Lung (tissue), 12 donors: ENCODE results near the gene RHOC. TPM values are rescaled to one million over a fixed set of nuclear protein-coding genes. Genes with fewer than 3 reads are reported as not detected.
"Not testable (repeated sequence)": the region's sequence is repeated elsewhere in the genome, so short reads cannot be mapped to it uniquely, and the experiment has no call there.

Experiments used
- ATAC-seq: fragments of 200-7000 bp; cut with Tn5 transposase; one replicate; pipeline ENCODE4 v1.9.1; 2020; ENCODE audit warnings: moderate number of reproducible peaks; ENCODE audit not compliant: insufficient read depth, low FRiP score
- DNase-seq, 3 donors: peaks; one replicate each; pipeline ENCODE4 v3.0.0-alpha.2; 2013 to 2017
- H3K27ac ChIP-seq, 2 donors: one replicate each; pipeline ENCODE4 v1.5.1; 2013; ENCODE audit warnings: mild to moderate bottlenecking in 2 of 2, moderate library complexity in 2 of 2, control low read depth in 1 of 2, inconsistent platforms in 1 of 2, low read depth in 1 of 2, low read length in 1 of 2
- H3K27me3 ChIP-seq, 3 donors: one replicate each; pipeline ENCODE4 v1.5.1; 2013; ENCODE audit warnings: low read length in 2 of 3; ENCODE audit not compliant: control insufficient read depth in 3 of 3, insufficient read depth in 3 of 3
- H3K36me3 ChIP-seq, 4 donors: one replicate each; pipeline ENCODE4 v1.5.1; 2013; ENCODE audit warnings: low read length in 4 of 4, mild to moderate bottlenecking in 1 of 4, moderate library complexity in 1 of 4; ENCODE audit not compliant: control insufficient read depth in 4 of 4, insufficient read depth in 4 of 4
- H3K4me1 ChIP-seq, 5 donors: one replicate each; pipeline ENCODE4 v1.5.1; 2013; ENCODE audit warnings: low read length in 5 of 5, mild to moderate bottlenecking in 2 of 5, moderate library complexity in 1 of 5; ENCODE audit not compliant: control insufficient read depth in 5 of 5, insufficient read depth in 5 of 5
- H3K4me3 ChIP-seq: one replicate; pipeline ENCODE4 v1.5.1; 2013; ENCODE audit warnings: mild to moderate bottlenecking, control low read depth, moderate library complexity
- H3K9ac ChIP-seq, 2 donors: one replicate each; pipeline ENCODE4 v1.5.1; 2013; ENCODE audit warnings: low read length in 2 of 2, control low read depth in 1 of 2; ENCODE audit not compliant: insufficient read depth in 1 of 2
- H3K9me3 ChIP-seq, 4 donors: one replicate each; pipeline ENCODE4 v1.5.1; 2013; ENCODE audit warnings: low read length in 3 of 4, mild to moderate bottlenecking in 1 of 4, moderate library complexity in 1 of 4; ENCODE audit not compliant: control insufficient read depth in 4 of 4, insufficient read depth in 3 of 4
- WGBS, 2 donors: extraction: QIAGEN DNeasy Blood & Tissue Kit; methylation state at CpG; one replicate each; pipeline ENCODE4 v1.1.7; 2013; 5-methylcytosine and 5-hydroxymethylcytosine counted together
- polyA plus RNA-seq, 2 donors: library from polyadenylated mRNA; stranded (reverse); fragments of 200-250 nt; gene quantifications; one replicate each; pipeline ENCODE4 v1.2.1, GENCODE V29; 2013
- total RNA-seq, 2 donors: library from RNA; depleted of rRNA in 1 of 2; stranded (reverse); fragments of >200 nt in 1 of 2; gene quantifications; one replicate each; pipeline ENCODE4 v1.2.1, GENCODE V29; 2014 to 2021
- TF ChIP-seq, protein P1 (sequence below): IDR thresholded peaks from 2 replicates; pipeline ENCODE4 v1.5.1; 2012; ENCODE audit warnings: mild to moderate bottlenecking; ENCODE audit errors: control extremely low read depth, extremely low read depth
- donor health status: control.
- donor health status: control.
- donor health status: Bipolar disorder and iron deficiency.
- donor health status: healthy.
- donor health status: DM: yes; HTN: yes; CAD: no.

RHOC gene
- total and polyA plus RNA-seq, 4 donors: 125 to 243 (median 190) TPM

DNA sequence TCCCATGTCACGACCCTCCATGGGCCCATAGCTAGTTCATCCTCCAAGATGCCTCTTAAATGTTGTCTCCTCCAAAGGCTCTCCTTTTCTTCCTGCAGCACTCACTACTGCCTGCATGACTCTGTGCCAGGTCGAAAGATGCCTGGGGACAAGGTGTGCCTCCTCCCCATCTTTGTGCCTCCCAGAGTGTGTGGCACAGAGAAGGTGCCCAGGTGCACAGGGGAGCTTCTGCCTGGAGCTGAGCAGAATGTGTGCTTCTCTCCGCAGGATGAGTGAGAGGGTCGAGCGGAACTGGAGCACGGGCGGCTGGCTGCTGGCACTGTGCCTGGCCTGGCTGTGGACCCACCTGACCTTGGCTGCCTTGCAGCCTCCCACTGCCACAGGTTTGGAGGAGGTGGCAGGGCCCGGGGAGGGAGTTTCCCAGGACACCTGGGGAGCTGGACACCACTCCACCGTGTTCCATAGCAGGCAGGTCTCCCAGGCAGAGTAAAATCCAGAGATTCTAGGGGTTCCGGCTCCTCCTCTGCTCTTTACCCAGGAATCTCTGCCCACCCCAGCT, 15.1 kb upstream of the RHOC start:
- DNase-seq: no peak
- H3K4me1 ChIP-seq: peaks cover 0 to 16% (median 0%) of the 10 kb centered on the region in 5 donors
- no peaks in the 10 kb centered on the region for H3K9me3 ChIP-seq
- H3K27ac ChIP-seq: no peak overlapping the region
- ATAC-seq: no peak
- H3K27me3 ChIP-seq: peaks cover 0 to 5% (median 0%) of the 10 kb centered on the region in 3 donors
- no peak overlapping the region for H3K4me3 ChIP-seq
- TF ChIP-seq, protein P1, sequence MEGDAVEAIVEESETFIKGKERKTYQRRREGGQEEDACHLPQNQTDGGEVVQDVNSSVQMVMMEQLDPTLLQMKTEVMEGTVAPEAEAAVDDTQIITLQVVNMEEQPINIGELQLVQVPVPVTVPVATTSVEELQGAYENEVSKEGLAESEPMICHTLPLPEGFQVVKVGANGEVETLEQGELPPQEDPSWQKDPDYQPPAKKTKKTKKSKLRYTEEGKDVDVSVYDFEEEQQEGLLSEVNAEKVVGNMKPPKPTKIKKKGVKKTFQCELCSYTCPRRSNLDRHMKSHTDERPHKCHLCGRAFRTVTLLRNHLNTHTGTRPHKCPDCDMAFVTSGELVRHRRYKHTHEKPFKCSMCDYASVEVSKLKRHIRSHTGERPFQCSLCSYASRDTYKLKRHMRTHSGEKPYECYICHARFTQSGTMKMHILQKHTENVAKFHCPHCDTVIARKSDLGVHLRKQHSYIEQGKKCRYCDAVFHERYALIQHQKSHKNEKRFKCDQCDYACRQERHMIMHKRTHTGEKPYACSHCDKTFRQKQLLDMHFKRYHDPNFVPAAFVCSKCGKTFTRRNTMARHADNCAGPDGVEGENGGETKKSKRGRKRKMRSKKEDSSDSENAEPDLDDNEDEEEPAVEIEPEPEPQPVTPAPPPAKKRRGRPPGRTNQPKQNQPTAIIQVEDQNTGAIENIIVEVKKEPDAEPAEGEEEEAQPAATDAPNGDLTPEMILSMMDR: no peak
- no peaks in the 10 kb centered on the region for H3K36me3 ChIP-seq
- WGBS, 2 donors: 64 to 83% methylated on average over 10 of the region's 10 CpGs
- no peak overlapping the region for H3K9ac ChIP-seq

DNA sequence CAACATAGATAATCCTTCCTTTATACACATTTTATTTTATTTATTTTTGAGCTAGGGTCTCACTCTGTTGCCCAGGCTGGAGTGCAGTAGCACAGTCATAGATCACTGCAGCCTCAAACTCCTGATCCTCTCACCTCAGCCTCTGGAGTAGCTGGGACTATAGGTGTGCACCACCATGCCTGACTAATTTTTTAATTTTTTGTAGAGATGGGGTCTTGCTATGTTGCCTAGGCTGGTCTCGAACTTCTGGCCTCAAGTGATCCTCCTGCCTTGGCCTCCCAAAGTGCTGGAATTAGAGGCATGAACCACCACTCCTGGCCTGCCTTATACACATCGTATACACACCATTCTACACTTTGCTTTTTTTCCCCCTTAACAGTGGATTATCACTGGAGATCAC, 14.4 kb upstream of the RHOC start:
- not testable (repeated sequence) for ATAC-seq, DNase-seq, H3K27ac ChIP-seq, H3K9me3 ChIP-seq, H3K36me3 ChIP-seq, H3K27me3 ChIP-seq, H3K9ac ChIP-seq, H3K4me3 ChIP-seq
- H3K4me1 ChIP-seq: peaks cover 0 to 16% (median 0%) of the 10 kb centered on the region in 5 donors
- 90 to 92% methylated on average over 2 of the region's 2 CpGs for WGBS, 2 donors

DNA sequence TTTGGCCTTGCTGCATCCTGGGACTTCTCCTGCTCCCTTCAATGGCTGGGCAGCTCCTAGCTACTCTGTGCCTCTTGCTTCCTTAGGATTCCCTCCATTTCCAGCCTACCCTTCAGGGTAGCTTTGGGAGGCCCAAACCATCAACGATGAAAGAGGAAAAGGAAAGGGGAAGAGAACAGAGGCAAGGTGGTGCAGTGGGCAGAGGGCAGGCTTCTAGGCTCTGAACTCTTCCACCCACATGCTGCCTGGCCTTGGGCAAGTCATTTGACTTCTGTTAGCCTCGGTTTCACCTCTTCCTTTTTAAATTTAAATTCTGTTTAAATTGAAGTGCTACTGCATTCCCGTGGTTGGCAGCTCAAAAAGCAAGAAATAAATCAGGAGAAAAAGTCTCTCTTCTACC, 13.9 kb upstream of the RHOC start:
- Histone ChIP-seq H3K27ac (no peak overlapping the region), H3K9ac (no peak overlapping the region), H3K9me3 (no peaks in the 10 kb centered on the region), H3K27me3 (peaks cover 0 to 5% (median 0%) of the 10 kb centered on the region in 3 donors), H3K4me3 (no peak overlapping the region), H3K36me3 (no peaks in the 10 kb centered on the region), H3K4me1 (peaks cover 0 to 20% (median 0%) of the 10 kb centered on the region in 5 donors)
- DNase-seq (no peak), ATAC-seq (no peak)
- 49 to 58% methylated on average over 3 of the region's 3 CpGs for WGBS, 2 donors
- TF ChIP-seq, protein P1: no peak

DNA sequence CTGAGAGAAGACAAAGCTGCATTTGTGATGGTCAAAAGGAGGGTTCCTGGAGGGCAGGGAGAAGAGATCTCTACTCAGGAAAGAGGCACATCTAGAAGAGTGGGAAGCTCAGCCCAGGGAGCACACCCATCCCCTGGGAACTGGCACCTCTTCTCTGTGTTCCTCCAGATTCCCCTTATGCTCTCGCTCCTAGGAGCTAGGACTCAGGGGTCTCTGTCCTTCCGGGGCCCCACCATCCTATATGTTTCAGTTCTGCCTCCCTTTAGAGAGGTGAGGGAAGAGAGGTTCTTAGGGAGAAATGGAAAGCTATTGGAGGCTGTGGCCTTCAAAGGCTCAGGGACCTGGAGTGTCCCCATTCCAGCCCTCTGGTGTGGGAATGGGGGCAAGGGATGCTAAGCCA, 12.8 kb upstream of the RHOC start:
- Histone ChIP-seq H3K27ac (no peak overlapping the region), H3K36me3 (no peaks in the 10 kb centered on the region), H3K9ac (no peak overlapping the region), H3K27me3 (peaks cover 0 to 5% (median 0%) of the 10 kb centered on the region in 3 donors), H3K9me3 (no peaks in the 10 kb centered on the region), H3K4me1 (peaks cover 0 to 26% (median 0%) of the 10 kb centered on the region in 5 donors), H3K4me3 (no peak overlapping the region)
- DNase-seq: no peak
- TF ChIP-seq, protein P1: no peak
- 91 to 92% methylated on average over 2 of the region's 2 CpGs for WGBS, 2 donors
- ATAC-seq: no peak
